OCI-LY7 (cell line): ENCODE data around the gene KCNQ2. TPM values are rescaled to one million over a fixed set of nuclear protein-coding genes. Genes with fewer than 3 reads are reported as not detected.

Experiments
- BruUV-seq: library from RNA; stranded (reverse); fragments of 400-500 nt; replicated peaks from 2 replicates; lab custom pipeline; 2021; lab: Mats Ljungman, UMichigan
- CTCF ChIA-PET: fragments of 300-600 bp; sonication (Branson Sonifier 250); formaldehyde crosslinking; loops from one replicate; lab custom pipeline; 2022; ENCODE audit warnings: antibody characterized with exemption; ENCODE audit not compliant: unreplicated experiment; lab: Charles Lee
- POLR2A ChIA-PET: fragments of 300-600 bp; sonication (Branson Sonifier 250); formaldehyde crosslinking; loops from one replicate; lab custom pipeline; 2022; ENCODE audit warnings: antibody characterized with exemption; lab: Charles Lee
- DNase-seq: peaks from one replicate; pipeline ENCODE4 v3.0.0-alpha.2; 2015; ENCODE audit warnings: low spot score
- H2AFZ ChIP-seq: fragments of 200-600 bp; sonication (generic), shearing (Covaris generic); 2 replicates; pipeline ENCODE4 v1.6.1; 2014; ENCODE audit warnings: mild to moderate bottlenecking, antibody characterized with exemption, low read length, moderate library complexity
- H3K27ac ChIP-seq: fragments of 200-600 bp; sonication (generic); 2 replicates; pipeline ENCODE4 v1.5.1; 2014; ENCODE audit warnings: mixed run types, low read depth, mild to moderate bottlenecking, moderate library complexity, low read length, inconsistent platforms; ENCODE audit not compliant: poor library complexity, severe bottlenecking
- H3K36me3 ChIP-seq: fragments of 200-600 bp; sonication (generic); 2 replicates; pipeline ENCODE4 v1.6.1; 2014; ENCODE audit warnings: mild to moderate bottlenecking, antibody characterized with exemption, low read length, moderate library complexity, mixed read lengths; ENCODE audit not compliant: insufficient read depth
- H3K4me1 ChIP-seq: fragments of 200-600 bp; sonication (generic); 2 replicates; pipeline ENCODE4 v1.5.1; 2014; ENCODE audit warnings: mild to moderate bottlenecking, low read length; ENCODE audit not compliant: insufficient read depth, poor library complexity, severe bottlenecking
- H3K4me2 ChIP-seq: fragments of 200-600 bp; sonication (generic); 2 replicates; pipeline ENCODE4 v1.6.1; 2014; ENCODE audit warnings: mild to moderate bottlenecking, low read length
- H3K4me3 ChIP-seq: fragments of 200-600 bp; sonication (generic); 2 replicates; pipeline ENCODE4 v1.5.1; 2014; ENCODE audit warnings: mild to moderate bottlenecking, low read depth, low read length; ENCODE audit not compliant: poor library complexity, severe bottlenecking
- H3K79me2 ChIP-seq: fragments of 200-600 bp; sonication (generic); 2 replicates; pipeline ENCODE4 v1.6.1; 2016; ENCODE audit warnings: low read depth, mild to moderate bottlenecking, low read length, moderate library complexity, mixed read lengths; ENCODE audit not compliant: insufficient read depth
- H3K9me2 ChIP-seq: fragments of 200-600 bp; sonication (generic); 2 replicates; pipeline ENCODE4 v1.6.1; 2016; ENCODE audit warnings: mild to moderate bottlenecking, low read length, mixed read lengths; ENCODE audit not compliant: insufficient read depth
- H3K9me3 ChIP-seq: fragments of 200-600 bp; sonication (generic); 2 replicates; pipeline ENCODE4 v1.6.1; 2014; ENCODE audit warnings: mild to moderate bottlenecking, mixed run types, low read length, mixed read lengths
- H4K20me1 ChIP-seq: fragments of 200-600 bp; sonication (generic); 2 replicates; pipeline ENCODE4 v1.6.1; 2014; ENCODE audit warnings: mild to moderate bottlenecking, antibody characterized with exemption, low read length, moderate library complexity, mixed read lengths; ENCODE audit not compliant: insufficient read depth
- CTCF ChIP-seq: fragments of 200-600 bp; sonication (generic); conservative IDR thresholded peaks from 2 replicates; pipeline ENCODE4 v1.5.1; 2014; ENCODE audit warnings: mild to moderate bottlenecking, antibody characterized with exemption, low read length, moderate library complexity, mixed read lengths
- EZH2phosphoT487 ChIP-seq: fragments of 200-600 bp; sonication (generic); IDR thresholded peaks from 2 replicates; pipeline ENCODE4 v1.6.1; 2018; ENCODE audit warnings: low read depth, borderline replicate concordance, mild to moderate bottlenecking, mixed run types, antibody characterized with exemption, low read length, moderate library complexity, mixed read lengths
- intact Hi-C: fragments of 100-400 bp; cut with micrococcal nuclease; formaldehyde crosslinking; loops from one replicate; pipeline ENCODE4 v1.10.0; 2022; ENCODE audit not compliant: unreplicated experiment
- total RNA-seq, 2 experiments: library from RNA; depleted of rRNA in 1 of 2; stranded (reverse); fragments of >200 nt in 1 of 2; shearing (Covaris generic) in 1 of 2; gene quantifications; 2 replicates each; pipeline ENCODE4 v1.2.3, GENCODE V29; 2014 to 2022

The KCNQ2 gene
- total RNA-seq, 2 experiments from 2014 or later = not detected

- no peaks in the 10 kb centered on the region for H4K20me1 ChIP-seq
- CTCF ChIA-PET = interaction anchor here (0.6 kb wide), 1 partner anchor 129 kb away, joined by 6 read pairs; no protein-coding TSS in a partner anchor
- no peaks in the 10 kb centered on the region for H3K79me2 ChIP-seq
- DNase-seq = no peak
- no peaks in the 10 kb centered on the region for H3K9me2 ChIP-seq
- intact Hi-C loops = no loop called here
- TF ChIP-seq EZH2phosphoT487 = no peak
- TF ChIP-seq CTCF = no peak
- no peak overlapping the region for H3K4me3 ChIP-seq
- H3K27ac ChIP-seq = no peak overlapping the region
- BruUV-seq = no TSS peak
- H2AFZ ChIP-seq = no peak overlapping the region
- H3K9me3 ChIP-seq = no peaks in the 10 kb centered on the region
- no peak overlapping the region for H3K4me2 ChIP-seq
- no peaks in the 10 kb centered on the region for H3K36me3 ChIP-seq
- POLR2A ChIA-PET = no interaction called here
- H3K4me1 ChIP-seq = no peaks in the 10 kb centered on the region
These were observed 104.9 kb downstream of the KCNQ2 start for GRCh38 chr20:63367446-63368055.

- no peaks in the 10 kb centered on the region for H3K9me2 ChIP-seq
- TF ChIP-seq EZH2phosphoT487 (no peak), CTCF (no peak)
- H3K4me3 ChIP-seq = no peak overlapping the region
- H3K27ac ChIP-seq = no peak overlapping the region
- no peak for DNase-seq
- intact Hi-C loops = no loop called here
- ChIA-PET CTCF (no interaction called here), POLR2A (no interaction called here)
- no peaks in the 10 kb centered on the region for H4K20me1 ChIP-seq
- no peaks in the 10 kb centered on the region for H3K4me1 ChIP-seq
- no peak overlapping the region for H2AFZ ChIP-seq
- no peaks in the 10 kb centered on the region for H3K9me3 ChIP-seq
- H3K36me3 ChIP-seq = no peaks in the 10 kb centered on the region
- BruUV-seq = no TSS peak
- H3K4me2 ChIP-seq = no peak overlapping the region
- H3K79me2 ChIP-seq = no peaks in the 10 kb centered on the region
These were observed 105.8 kb downstream of the KCNQ2 start for GRCh38 chr20:63366390-63367365.
